ENCODE data around the gene VPREB1. TPM values are rescaled to one million over a fixed set of nuclear protein-coding genes. Genes with fewer than 3 reads are reported as not detected.
"Not testable (repeated sequence)": the region's sequence is repeated elsewhere in the genome, so short reads cannot be mapped to it uniquely, and the experiment has no call there.

The VPREB1 gene
- polyA plus RNA-seq, 2 of the 4 experiments (the other 2 are of a cell fraction): not detected

DNA sequence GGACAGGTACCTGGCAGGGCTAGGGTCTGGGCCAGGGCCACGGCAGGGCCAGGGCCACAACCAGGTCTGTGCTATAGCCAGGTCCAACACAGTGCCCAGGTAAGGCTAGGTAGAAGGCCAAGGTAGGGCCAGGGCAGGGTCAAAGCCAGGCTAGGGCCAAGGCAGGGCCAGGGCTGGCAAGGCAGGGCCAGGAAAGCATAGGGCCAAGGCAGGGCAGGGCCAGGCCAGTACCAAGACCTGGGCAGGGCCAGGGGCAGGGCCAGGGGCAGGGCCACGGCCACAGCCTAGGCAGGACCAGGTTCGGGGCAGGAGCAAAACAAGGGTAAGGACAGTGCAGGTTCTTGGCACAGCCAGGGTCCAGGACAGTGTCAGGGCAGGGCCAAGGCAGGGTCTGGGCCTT, 48.1 kb downstream of the VPREB1 start:
- H3K9me3 ChIP-seq; FAIRE-seq; H3K4me1 ChIP-seq; H3K4me3 ChIP-seq; CTCF ChIA-PET; DNase-seq (ENCODE audit: low read depth in 1 of 2, low spot score in 1 of 2); H3K27ac ChIP-seq; POLR2A ChIA-PET; ATAC-seq; H3K4me2 ChIP-seq: not testable (repeated sequence)
- 73% methylated on average over 2 of the region's 3 CpGs for WGBS (ENCODE audit: missing lambda C conversion rate)

DNA sequence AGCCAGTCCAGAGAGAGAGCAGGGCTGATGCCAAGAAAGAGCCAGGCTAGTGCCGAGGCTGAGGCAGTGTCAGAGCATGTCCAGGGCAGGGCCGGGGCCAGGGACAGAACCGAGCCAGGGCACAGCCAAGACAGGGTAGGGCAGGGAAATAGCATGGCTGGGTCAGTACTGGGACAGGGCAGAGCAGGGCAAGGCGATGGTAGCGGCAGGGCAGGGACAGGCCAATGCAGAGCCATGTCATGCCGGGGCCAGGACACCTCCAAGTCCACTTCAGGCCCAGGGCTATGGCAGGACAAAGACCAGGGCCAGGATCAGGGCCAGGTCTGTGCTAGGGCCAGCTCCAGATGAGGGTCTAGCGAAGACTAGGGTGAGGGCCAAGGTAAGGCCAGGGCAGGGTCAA, 48.9 kb downstream of the VPREB1 start:
- H3K4me2 ChIP-seq; H3K4me1 ChIP-seq; CTCF ChIA-PET; H3K4me3 ChIP-seq; H3K9me3 ChIP-seq; ATAC-seq; FAIRE-seq; DNase-seq (ENCODE audit: low read depth in 1 of 2, low spot score in 1 of 2); H3K27ac ChIP-seq; POLR2A ChIA-PET: not testable (repeated sequence)
- WGBS (ENCODE audit: missing lambda C conversion rate): 92% methylated on average over 4 of the region's 7 CpGs

DNA sequence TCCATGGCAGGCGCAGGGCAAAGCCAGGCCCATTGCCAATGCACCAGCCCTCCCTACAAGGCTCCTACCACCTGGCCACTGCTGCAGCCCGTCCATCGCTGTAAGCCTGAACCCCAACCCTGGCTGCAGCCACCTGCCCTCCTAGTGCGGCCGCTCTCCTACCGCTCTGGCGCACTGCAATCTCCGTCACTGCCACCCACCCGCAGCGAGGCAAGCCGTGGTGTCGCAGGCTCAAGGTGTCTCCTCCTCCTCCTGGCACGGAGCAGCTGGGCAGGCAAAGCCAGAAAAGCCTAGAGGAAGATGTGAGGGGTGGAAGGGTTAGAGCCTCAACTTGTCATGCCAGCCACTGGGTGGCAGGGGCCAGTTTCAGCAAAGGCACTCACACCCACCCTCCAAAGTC, 50.1 kb downstream of the VPREB1 start:
- DNase-seq (ENCODE audit: low read depth in 1 of 2, low spot score in 1 of 2); H3K4me1 ChIP-seq; H3K9me3 ChIP-seq; H3K27ac ChIP-seq; FAIRE-seq; ATAC-seq; H3K4me2 ChIP-seq; CTCF ChIA-PET; H3K4me3 ChIP-seq; POLR2A ChIA-PET: not testable (repeated sequence)
- WGBS (ENCODE audit: missing lambda C conversion rate): 90% methylated on average over 12 of the region's 13 CpGs

Data from A549 (cell line).